GM23248 (cell line): ENCODE results near the gene AGBL3.

ENCODE experiments used
- EZH2 ChIP-seq: fragments of 200-600 bp; sonication (generic); IDR thresholded peaks from 2 replicates; pipeline ENCODE4 v1.6.1; 2018; ENCODE audit warnings: antibody characterized with exemption, mild to moderate bottlenecking; ENCODE audit not compliant: insufficient read depth, poor library complexity, severe bottlenecking
- EZH2phosphoT487 ChIP-seq: fragments of 200-600 bp; sonication (generic); IDR thresholded peaks from 2 replicates; pipeline ENCODE4 v1.6.1; 2018; ENCODE audit warnings: antibody characterized with exemption, moderate library complexity, mild to moderate bottlenecking, low read depth; ENCODE audit not compliant: insufficient read depth

GRCh38 chr7:134954197-134955082 is 31.9 kb upstream of the AGBL3 start:
- TF ChIP-seq EZH2: no peak
- no peak for TF ChIP-seq EZH2phosphoT487
